Tibial nerve (tissue), 4 donors: ENCODE results near the gene CCDC117. TPM values are rescaled to one million over a fixed set of nuclear protein-coding genes. Genes with fewer than 3 reads are reported as not detected.

ENCODE experiments used
- DNase-seq, 2 donors: peaks; one replicate each; pipeline ENCODE4 v3.0.0-alpha.2; 2019; ENCODE audit warnings: low spot score in 2 of 2
- H3K27ac ChIP-seq, 4 donors: fragments of 200-600 bp; sonication (generic) in 3 of 4; one replicate each; pipeline ENCODE4 v1.5.1; 2017 to 2019; ENCODE audit warnings: mild to moderate bottlenecking in 1 of 4
- H3K27me3 ChIP-seq, 2 donors: fragments of 200-600 bp; sonication (generic) in 1 of 2; one replicate each; pipeline versions ENCODE4 v1.5.1 to v1.6.0; 2017 to 2019
- H3K36me3 ChIP-seq, 3 donors: fragments of 200-600 bp; sonication (generic); one replicate each; pipeline ENCODE4 v1.5.1; 2018 to 2019
- H3K4me1 ChIP-seq, 4 donors: fragments of 200-600 bp; sonication (generic) in 3 of 4; one replicate each; pipeline ENCODE4 v1.5.1; 2017 to 2019
- H3K4me3 ChIP-seq, 4 donors: fragments of 200-600 bp; sonication (generic) in 3 of 4; one replicate each; pipeline ENCODE4 v1.5.1; 2017 to 2019; ENCODE audit warnings: mild to moderate bottlenecking in 1 of 4, moderate library complexity in 1 of 4
- H3K9me3 ChIP-seq, 4 donors: fragments of 200-600 bp; sonication (generic) in 3 of 4; one replicate each; pipeline ENCODE4 v1.5.1; 2017 to 2019
- EP300 ChIP-seq, 2 donors: sonication (generic); formaldehyde crosslinking; IDR thresholded peaks; one replicate each; pipeline ENCODE4 v1.6.1; 2017; ENCODE audit warnings: antibody characterized with exemption in 2 of 2, mild to moderate bottlenecking in 1 of 2
- POLR2A ChIP-seq, 2 donors: fragments of 450-650 bp; IDR thresholded peaks; one replicate each; pipeline ENCODE4 v1.6.1; 2017; ENCODE audit warnings: antibody characterized with exemption in 2 of 2, mild to moderate bottlenecking in 2 of 2, moderate library complexity in 2 of 2
- WGBS, 2 donors: methylation state at CpG; one replicate each; pipeline ENCODE4 v1.1.5; 2018; 5-methylcytosine and 5-hydroxymethylcytosine counted together
- total RNA-seq, 4 donors: library from RNA; depleted of rRNA; stranded (reverse); fragments of >200 nt; gene quantifications; one replicate each; pipeline ENCODE4 v1.1.0, GENCODE V29; 2016
- TF ChIP-seq, protein P1 (sequence below), 5 experiments: fragments of 200-600 bp in 3 of 5; fragments of 450-650 bp in 2 of 5; sonication (generic) in 3 of 5; IDR thresholded peaks; one replicate each; pipeline ENCODE4 v1.5.1; 2016 to 2019; ENCODE audit warnings: antibody characterized with exemption in 5 of 5, mild to moderate bottlenecking in 3 of 5, moderate library complexity in 2 of 5

The CCDC117 gene
- total RNA-seq, 4 donors from 2014 or later, result 16.7 to 22.4 (median 20.6) TPM

DNA sequence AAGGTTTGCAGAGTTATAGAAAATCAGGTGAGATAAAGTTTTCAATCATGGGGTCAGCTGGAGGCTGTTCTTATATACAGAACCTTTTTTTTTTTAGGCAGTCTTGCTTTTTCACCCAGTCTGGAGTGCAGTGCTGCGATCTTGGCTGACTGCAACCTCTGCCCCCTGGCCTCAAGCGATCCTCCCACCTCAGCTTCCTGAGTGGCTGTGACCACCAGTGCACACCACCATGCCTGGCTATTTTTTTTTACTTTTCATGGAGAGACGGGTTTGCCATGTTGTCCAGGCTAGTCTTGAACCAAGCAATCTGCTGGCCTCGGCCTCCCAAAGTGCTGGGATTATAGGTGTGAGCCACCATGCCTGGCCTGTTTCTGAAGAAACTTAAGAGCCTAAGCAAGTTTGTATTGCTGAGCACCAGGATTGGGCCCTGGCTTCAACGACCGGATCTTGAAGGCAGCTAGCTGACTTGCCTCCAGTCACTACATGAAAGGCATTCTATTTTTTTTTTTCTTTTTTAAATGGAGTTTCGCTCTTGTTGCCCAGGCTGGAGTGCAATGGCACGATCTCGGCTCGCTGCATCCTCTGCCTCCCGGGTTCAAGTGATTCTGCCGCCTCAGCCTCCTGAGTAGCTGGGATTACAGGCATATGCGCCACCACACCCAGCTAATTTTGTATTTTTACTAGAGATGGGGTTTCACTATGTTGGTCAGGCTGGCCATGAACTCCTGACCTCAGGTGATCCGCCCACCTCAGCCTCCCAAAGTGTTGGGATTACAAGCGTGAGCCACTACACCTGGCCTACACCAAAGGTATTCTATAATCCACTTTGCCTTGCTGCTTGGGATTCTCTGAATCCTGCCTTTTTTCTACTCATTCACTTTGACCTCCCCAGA, 20.2 kb downstream of the CCDC117 start:
- peaks cover 2 to 63% (median 22%) of the 10 kb centered on the region in 3 donors for H3K36me3 ChIP-seq
- WGBS, 2 donors, result 87 to 88% methylated on average over 15 of the region's 15 CpGs
- peaks cover 0 to 45% (median 5%) of the 10 kb centered on the region in 4 donors for H3K4me1 ChIP-seq
- no peak overlapping the region for H3K27ac ChIP-seq
- TF ChIP-seq, protein P1, sequence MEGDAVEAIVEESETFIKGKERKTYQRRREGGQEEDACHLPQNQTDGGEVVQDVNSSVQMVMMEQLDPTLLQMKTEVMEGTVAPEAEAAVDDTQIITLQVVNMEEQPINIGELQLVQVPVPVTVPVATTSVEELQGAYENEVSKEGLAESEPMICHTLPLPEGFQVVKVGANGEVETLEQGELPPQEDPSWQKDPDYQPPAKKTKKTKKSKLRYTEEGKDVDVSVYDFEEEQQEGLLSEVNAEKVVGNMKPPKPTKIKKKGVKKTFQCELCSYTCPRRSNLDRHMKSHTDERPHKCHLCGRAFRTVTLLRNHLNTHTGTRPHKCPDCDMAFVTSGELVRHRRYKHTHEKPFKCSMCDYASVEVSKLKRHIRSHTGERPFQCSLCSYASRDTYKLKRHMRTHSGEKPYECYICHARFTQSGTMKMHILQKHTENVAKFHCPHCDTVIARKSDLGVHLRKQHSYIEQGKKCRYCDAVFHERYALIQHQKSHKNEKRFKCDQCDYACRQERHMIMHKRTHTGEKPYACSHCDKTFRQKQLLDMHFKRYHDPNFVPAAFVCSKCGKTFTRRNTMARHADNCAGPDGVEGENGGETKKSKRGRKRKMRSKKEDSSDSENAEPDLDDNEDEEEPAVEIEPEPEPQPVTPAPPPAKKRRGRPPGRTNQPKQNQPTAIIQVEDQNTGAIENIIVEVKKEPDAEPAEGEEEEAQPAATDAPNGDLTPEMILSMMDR (IDR thresholded peaks at IDR 0.05), result no peak
- TF ChIP-seq EP300 (IDR thresholded peaks at IDR 0.05), result no peak
- no peaks in the 10 kb centered on the region for H3K9me3 ChIP-seq
- DNase-seq, result no peak
- no peak overlapping the region for H3K4me3 ChIP-seq
- H3K27me3 ChIP-seq, result no peaks in the 10 kb centered on the region

DNA sequence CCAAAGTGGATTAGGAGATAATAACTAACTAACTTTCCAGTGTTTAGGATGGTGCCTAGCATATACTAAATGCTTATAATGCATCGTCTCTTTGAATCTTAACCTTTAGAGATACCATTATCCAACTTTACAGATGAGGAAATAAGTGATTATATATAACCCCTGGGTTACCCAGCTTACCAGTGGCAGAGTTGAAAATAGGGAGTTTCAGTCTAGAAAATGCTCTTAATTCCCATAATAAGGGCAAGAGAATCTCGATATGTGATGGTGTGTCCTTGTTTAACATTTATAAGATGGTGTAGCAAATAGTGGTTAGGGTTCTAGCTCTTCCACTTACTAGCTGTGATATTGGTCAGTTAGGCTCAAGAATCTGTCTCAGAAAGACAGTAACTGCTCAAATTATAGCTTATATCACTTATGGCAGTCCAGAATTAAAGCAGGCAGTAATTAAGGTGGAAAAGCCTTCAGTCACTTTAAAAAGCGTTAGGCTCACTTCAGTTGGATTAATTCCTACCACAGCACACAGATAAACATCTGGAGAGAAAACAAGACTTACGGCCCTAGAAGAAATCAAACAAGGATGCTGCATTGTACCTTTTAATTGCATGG, 21.6 kb downstream of the CCDC117 start:
- Histone ChIP-seq H3K4me3 (no peak overlapping the region), H3K27me3 (no peaks in the 10 kb centered on the region), H3K36me3 (peaks cover 2 to 61% (median 22%) of the 10 kb centered on the region in 3 donors), H3K27ac (no peak overlapping the region), H3K9me3 (no peaks in the 10 kb centered on the region), H3K4me1 (peaks cover 0 to 53% (median 14%) of the 10 kb centered on the region in 4 donors)
- WGBS, 2 donors, result 73 to 79% methylated on average over 4 of the region's 4 CpGs
- TF ChIP-seq, protein P1 (IDR thresholded peaks at IDR 0.05), result no peak
- TF ChIP-seq EP300 (IDR thresholded peaks at IDR 0.05) (no peak), POLR2A (IDR thresholded peaks at IDR 0.05) (no peak)
- no peak for DNase-seq

DNA sequence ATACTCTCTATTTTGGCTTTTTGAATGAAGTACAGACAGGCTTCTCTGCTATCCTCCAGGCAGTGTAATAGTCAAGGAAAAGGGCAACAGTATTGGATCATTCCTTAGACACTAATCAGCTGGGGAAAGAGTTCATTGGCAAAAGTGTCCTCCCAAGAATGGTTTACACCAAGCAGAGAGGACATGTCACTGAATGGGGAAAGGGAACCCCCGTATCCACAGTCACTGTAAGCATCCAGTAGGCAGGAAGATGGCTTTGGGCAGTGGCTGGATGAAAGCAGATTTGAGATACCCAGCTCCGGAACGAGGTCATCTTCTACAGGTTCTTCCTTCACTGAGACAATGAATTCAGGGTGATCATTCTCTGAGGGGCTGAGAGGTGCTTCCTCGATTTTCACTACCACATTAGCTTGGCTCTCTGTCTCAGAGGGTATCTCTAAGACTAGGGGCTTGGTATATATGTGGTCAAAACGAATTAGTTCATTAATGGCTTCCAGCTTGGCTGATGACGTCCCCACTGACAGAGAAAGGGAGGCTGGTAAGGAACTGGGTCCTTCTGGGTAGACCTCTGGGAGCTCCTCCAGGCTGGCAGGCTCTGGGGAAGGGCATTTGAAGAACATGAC, 22.7 kb downstream of the CCDC117 start:
- no peak overlapping the region for H3K4me3 ChIP-seq
- H3K36me3 ChIP-seq, result peaks cover 2 to 55% (median 22%) of the 10 kb centered on the region in 3 donors

DNA sequence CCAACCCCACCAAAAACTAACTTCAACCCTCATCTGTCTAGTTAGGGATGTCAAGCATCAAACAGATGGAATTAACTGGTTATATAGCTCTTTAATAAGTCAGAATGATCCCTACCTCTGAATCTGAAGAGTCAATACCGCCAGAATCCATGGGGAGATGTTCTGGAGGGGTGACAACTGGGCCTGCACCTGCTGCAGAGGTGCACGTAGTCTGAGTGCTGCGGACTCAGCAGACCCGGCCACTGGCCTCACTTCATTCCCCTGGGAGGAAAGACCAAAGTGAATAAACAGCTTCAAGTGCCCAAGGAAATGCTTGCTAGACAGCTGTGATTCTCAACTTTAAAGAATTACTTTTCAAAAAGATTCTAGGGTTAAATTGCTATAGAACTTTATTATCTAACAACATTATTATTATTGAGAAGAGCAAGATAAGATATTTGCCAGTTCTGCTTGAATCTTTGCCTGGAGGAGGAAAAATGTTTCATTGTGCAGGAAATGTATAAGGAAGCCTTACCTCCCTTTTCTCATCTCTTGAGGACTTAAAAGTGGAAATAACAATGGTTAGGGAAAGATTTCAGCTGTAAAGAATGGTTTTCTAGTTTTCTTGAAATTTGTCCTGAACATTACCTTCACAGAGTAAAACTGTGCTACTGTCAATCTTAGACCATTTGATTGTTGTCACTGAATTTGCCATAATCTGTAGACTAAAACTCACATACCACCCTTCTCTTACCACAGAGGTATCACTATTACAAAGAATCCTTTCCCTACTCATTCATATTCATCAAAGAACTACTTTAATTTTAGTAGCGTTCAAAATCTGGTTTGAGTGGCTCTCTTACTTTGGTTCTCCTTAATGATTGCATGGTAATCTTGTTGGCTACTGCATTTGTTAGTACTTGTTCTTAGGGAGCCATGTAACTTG, 23.7 kb downstream of the CCDC117 start:
- Histone ChIP-seq H3K4me1 (peaks cover 0 to 58% (median 15%) of the 10 kb centered on the region in 4 donors), H3K27me3 (no peaks in the 10 kb centered on the region), H3K4me3 (no peak overlapping the region), H3K27ac (no peak overlapping the region), H3K9me3 (no peaks in the 10 kb centered on the region), H3K36me3 (peaks cover 2 to 54% (median 22%) of the 10 kb centered on the region in 3 donors)
- DNase-seq, result no peak
- 76 to 79% methylated on average over 5 of the region's 5 CpGs for WGBS, 2 donors
- TF ChIP-seq EP300 (IDR thresholded peaks at IDR 0.05) (no peak), POLR2A (IDR thresholded peaks at IDR 0.05) (no peak)
- TF ChIP-seq, protein P1 (IDR thresholded peaks at IDR 0.05), result no peak

More for the DNA sequence above, 22.7 kb downstream of the CCDC117 start:
- TF ChIP-seq, protein P1 (IDR thresholded peaks at IDR 0.05), result no peak
- TF ChIP-seq POLR2A (IDR thresholded peaks at IDR 0.05) (no peak), EP300 (IDR thresholded peaks at IDR 0.05) (no peak)
- 81 to 87% methylated on average over 6 of the region's 6 CpGs for WGBS, 2 donors
- Histone ChIP-seq H3K9me3 (no peaks in the 10 kb centered on the region), H3K4me1 (peaks cover 0 to 56% (median 15%) of the 10 kb centered on the region in 4 donors), H3K27me3 (no peaks in the 10 kb centered on the region), H3K27ac (peak overlapping the region in 1 of 4 donors; percentile 12)
- no peak for DNase-seq
